A673 (cell line): ENCODE measurements around the gene VSIR.

ENCODE experiments used
- EZH2 ChIP-seq: fragments of 200-600 bp; sonication (generic); IDR thresholded peaks from 2 replicates; pipeline ENCODE4 v1.6.1; 2017; ENCODE audit warnings: borderline replicate concordance, low read depth, mild to moderate bottlenecking, mixed read lengths, antibody characterized with exemption, low read length; ENCODE audit not compliant: poor library complexity, severe bottlenecking
- TF ChIP-seq, protein P1 (sequence below): fragments of 300-800, 200-600 bp; sonication (generic); conservative IDR thresholded peaks from 2 replicates; pipeline ENCODE4 v1.5.1; 2017; ENCODE audit warnings: low read depth, mild to moderate bottlenecking, antibody characterized with exemption, low read length, moderate library complexity, mixed read lengths

DNA sequence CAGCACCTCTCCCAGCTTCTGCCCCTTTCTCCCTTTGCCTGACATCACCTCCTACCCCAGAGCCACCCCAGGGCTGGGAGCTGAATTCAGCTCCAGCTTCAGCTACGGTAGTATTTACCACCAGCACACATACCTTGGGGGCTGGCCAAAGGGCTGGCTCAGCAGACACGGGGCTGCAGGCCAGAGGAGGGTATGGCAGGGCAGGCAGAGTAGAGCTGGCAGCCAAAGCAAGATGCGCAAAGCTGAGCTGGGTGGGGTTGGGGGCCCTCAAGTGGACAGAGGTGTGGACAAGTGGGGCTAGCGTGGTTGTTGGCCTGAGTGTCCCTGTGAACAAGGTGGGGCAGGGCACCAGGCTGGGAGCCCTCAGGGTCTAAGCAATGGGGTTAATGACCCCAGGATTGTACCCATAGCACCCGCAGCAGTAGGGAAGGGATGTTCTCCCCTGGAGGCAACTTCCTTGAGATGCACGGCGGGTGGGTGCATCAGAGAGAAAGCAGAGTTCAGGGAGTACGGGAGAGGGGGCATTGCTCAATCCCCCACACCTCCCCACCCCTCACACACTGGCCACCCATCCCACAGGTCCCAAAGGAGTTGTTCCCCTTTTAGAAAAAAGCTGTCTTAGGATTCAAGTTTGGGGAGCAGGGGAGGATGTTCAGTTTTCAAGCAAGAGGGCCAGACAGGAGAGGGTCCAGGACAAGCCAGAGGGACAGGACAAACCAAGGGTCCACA is 8.0 kb downstream of the VSIR start:
- TF ChIP-seq EZH2, result no peak
- TF ChIP-seq, protein P1, sequence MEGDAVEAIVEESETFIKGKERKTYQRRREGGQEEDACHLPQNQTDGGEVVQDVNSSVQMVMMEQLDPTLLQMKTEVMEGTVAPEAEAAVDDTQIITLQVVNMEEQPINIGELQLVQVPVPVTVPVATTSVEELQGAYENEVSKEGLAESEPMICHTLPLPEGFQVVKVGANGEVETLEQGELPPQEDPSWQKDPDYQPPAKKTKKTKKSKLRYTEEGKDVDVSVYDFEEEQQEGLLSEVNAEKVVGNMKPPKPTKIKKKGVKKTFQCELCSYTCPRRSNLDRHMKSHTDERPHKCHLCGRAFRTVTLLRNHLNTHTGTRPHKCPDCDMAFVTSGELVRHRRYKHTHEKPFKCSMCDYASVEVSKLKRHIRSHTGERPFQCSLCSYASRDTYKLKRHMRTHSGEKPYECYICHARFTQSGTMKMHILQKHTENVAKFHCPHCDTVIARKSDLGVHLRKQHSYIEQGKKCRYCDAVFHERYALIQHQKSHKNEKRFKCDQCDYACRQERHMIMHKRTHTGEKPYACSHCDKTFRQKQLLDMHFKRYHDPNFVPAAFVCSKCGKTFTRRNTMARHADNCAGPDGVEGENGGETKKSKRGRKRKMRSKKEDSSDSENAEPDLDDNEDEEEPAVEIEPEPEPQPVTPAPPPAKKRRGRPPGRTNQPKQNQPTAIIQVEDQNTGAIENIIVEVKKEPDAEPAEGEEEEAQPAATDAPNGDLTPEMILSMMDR, result no peak
